ENCODE results near the gene NCKAP5.

Gene NCKAP5

GRCh38 chr2:132845339-132845738, 722.9 kb downstream of the NCKAP5 start:
- TF ChIP-seq, protein P1, sequence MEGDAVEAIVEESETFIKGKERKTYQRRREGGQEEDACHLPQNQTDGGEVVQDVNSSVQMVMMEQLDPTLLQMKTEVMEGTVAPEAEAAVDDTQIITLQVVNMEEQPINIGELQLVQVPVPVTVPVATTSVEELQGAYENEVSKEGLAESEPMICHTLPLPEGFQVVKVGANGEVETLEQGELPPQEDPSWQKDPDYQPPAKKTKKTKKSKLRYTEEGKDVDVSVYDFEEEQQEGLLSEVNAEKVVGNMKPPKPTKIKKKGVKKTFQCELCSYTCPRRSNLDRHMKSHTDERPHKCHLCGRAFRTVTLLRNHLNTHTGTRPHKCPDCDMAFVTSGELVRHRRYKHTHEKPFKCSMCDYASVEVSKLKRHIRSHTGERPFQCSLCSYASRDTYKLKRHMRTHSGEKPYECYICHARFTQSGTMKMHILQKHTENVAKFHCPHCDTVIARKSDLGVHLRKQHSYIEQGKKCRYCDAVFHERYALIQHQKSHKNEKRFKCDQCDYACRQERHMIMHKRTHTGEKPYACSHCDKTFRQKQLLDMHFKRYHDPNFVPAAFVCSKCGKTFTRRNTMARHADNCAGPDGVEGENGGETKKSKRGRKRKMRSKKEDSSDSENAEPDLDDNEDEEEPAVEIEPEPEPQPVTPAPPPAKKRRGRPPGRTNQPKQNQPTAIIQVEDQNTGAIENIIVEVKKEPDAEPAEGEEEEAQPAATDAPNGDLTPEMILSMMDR (conservative IDR thresholded peaks at IDR 0.05; ENCODE audit: control insufficient read depth, insufficient read depth, low read depth, low read length): no peak
- no peak overlapping the region for H3K4me3 ChIP-seq (ENCODE audit: control insufficient read depth, low read depth, low read length)
- DNase-seq (ENCODE audit: low read depth): no peak

- TF ChIP-seq, protein P1 (conservative IDR thresholded peaks at IDR 0.05; ENCODE audit: control insufficient read depth, insufficient read depth, low read depth, low read length): no peak
- DNase-seq (ENCODE audit: low read depth): no peak
- no peak overlapping the region for H3K4me3 ChIP-seq (ENCODE audit: control insufficient read depth, low read depth, low read length)
Observed at GRCh38 chr2:132844585-132844984, 723.7 kb downstream of the NCKAP5 start.

DNA sequence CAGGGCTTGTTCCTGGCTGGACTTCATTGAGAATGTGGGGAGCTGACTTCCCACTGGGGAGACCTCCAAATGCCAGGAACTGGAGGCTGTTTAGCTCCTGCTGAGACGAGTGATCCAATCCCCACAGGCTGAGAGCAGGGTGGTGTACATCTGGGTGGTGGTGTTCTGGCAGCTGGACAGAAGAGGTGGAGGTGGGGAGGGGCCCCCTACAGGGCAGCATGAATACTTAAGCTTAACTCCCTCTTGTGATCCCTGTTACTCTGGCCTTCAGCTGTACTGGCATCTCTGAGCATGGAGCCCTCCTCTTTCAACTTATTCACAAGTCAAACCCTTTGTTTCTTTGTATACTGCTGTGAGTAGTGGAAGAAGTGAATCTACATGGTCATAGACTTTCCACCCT, 730.5 kb downstream of the NCKAP5 start:
- H3K4me3 ChIP-seq (ENCODE audit: control insufficient read depth, low read depth, low read length): no peak overlapping the region
- TF ChIP-seq, protein P1 (conservative IDR thresholded peaks at IDR 0.05; ENCODE audit: control insufficient read depth, insufficient read depth, low read depth, low read length): no peak
- no peak for DNase-seq (ENCODE audit: low read depth)

DNA sequence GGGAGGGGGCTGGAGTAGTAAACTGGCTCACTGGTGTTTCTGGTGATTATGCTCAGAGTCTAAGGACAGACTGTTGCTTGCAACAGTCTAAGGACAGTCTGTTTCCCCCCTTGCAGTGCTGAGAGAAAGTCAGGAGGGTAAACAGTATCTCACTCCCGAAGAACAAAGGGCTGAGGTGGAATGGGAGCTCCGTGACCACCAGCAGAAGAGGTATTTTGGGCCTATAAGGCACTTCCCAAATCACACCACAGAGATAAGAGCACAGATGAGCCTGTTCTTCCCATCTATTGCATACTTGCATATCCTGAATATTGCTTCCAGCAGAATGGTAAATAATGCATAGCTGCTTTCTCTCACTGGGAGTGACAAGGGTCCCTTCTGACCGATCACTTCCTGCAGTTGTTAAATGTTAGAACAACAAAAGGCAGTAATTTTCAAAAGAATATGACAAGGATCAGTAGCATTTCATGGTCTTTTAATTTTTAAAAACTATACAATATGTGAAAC, 737.9 kb downstream of the NCKAP5 start:
- H3K4me3 ChIP-seq (ENCODE audit: control insufficient read depth, low read depth, low read length): no peak overlapping the region
- TF ChIP-seq, protein P1 (conservative IDR thresholded peaks at IDR 0.05; ENCODE audit: control insufficient read depth, insufficient read depth, low read depth, low read length): no peak

GRCh38 chr2:132825601-132826000, 742.7 kb downstream of the NCKAP5 start:
- TF ChIP-seq, protein P1 (conservative IDR thresholded peaks at IDR 0.05; ENCODE audit: control insufficient read depth, insufficient read depth, low read depth, low read length): no peak
- no peak overlapping the region for H3K4me3 ChIP-seq (ENCODE audit: control insufficient read depth, low read depth, low read length)
- no peak for DNase-seq (ENCODE audit: low read depth)

More for the DNA sequence above, 737.9 kb downstream of the NCKAP5 start:
- DNase-seq (ENCODE audit: low read depth): no peak

GRCh38 chr2:132824716-132825115, 743.5 kb downstream of the NCKAP5 start:
- no peak for DNase-seq (ENCODE audit: low read depth)
- TF ChIP-seq, protein P1 (conservative IDR thresholded peaks at IDR 0.05; ENCODE audit: control insufficient read depth, insufficient read depth, low read depth, low read length): no peak
- H3K4me3 ChIP-seq (ENCODE audit: control insufficient read depth, low read depth, low read length): no peak overlapping the region

DNA sequence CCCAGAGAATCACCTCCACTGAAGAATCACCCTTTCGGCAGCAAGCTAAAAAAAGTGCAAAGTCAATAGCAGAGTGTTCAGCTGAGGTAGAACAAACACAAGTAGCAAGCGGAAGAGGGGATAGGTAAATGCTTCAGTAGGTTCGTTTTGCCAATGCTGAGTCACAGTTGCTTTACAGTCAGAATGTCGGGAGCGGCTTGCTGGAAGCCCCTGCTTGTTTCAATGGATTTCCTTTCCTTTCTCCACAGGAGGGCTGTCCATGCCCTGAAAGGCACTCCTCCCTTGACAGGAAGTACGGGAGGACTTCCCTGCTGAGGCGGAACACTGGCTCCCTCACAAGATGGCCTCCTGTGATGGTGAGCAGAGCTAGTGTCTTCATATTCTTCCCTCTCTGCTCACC, 752.0 kb downstream of the NCKAP5 start:
- TF ChIP-seq, protein P1 (conservative IDR thresholded peaks at IDR 0.05; ENCODE audit: control insufficient read depth, insufficient read depth, low read depth, low read length): no peak
- no peak for DNase-seq (ENCODE audit: low read depth)
- no peak overlapping the region for H3K4me3 ChIP-seq (ENCODE audit: control insufficient read depth, low read depth, low read length)

Data from fibroblast of mammary gland (primary cell).